Keratinocyte (primary cell): ENCODE measurements around the gene PISD.
"Not testable (repeated sequence)": the region's sequence is repeated elsewhere in the genome, so short reads cannot be mapped to it uniquely, and the experiment has no call there.

ENCODE experiments used
- CTCF ChIP-seq, 3 experiments: IDR thresholded peaks in 1 of 3; conservative IDR thresholded peaks in 1 of 3; optimal IDR thresholded peaks in 1 of 3; 2 replicates in 2 of 3; 3 replicates in 1 of 3; pipeline versions ENCODE3 to v1.5.1; 2011; ENCODE audit warnings: low read length in 3 of 3, mild to moderate bottlenecking in 3 of 3, moderate library complexity in 2 of 3, control low read depth in 1 of 3, inconsistent platforms in 1 of 3; ENCODE audit not compliant: insufficient read depth in 2 of 3; ENCODE audit errors: extremely low read depth in 1 of 3
- EZH2 ChIP-seq: IDR thresholded peaks from one replicate; pipeline ENCODE4 v1.6.1; 2012; ENCODE audit warnings: inconsistent platforms, mild to moderate bottlenecking, low read length, moderate library complexity

- TF ChIP-seq CTCF (optimal IDR thresholded peaks at IDR 0.05 in 1 of 3, IDR thresholded peaks at IDR 0.05 in 1 of 3, conservative IDR thresholded peaks at IDR 0.05 in 1 of 3; ENCODE audit: extremely low read depth in 1 of 3, insufficient read depth in 2 of 3, low read length in 3 of 3); EZH2: not testable (repeated sequence)
These were observed 12.2 kb upstream of the PISD start for GRCh38 chr22:31674219-31674618.
